ENCODE measurements around the gene ST6GALNAC4.

The ST6GALNAC4 gene

DNA sequence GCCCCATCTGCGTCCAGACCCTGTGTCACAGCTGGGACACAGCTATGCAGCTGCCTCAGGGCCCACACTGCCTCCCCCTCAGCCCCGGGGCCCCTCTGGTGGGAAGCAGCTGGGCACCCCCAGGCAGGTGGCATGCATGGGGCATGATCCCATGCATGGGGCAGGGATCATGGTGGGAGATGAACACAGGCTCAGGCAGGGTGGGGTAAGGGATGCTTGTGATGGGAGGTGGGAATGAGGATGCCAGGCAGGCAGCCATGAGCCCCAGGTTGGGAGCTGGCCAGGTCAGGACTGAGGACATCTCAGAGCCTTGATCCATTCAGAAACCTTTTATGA lies 44.3 kb upstream of the ST6GALNAC4 start:
- DNase-seq (ENCODE audit: low read depth): no peak
- TF ChIP-seq CTCF (conservative IDR thresholded peaks at IDR 0.05; ENCODE audit: low read depth, low read length): no peak
- H3K4me3 ChIP-seq (ENCODE audit: low read depth, low read length): no peak overlapping the region

DNA sequence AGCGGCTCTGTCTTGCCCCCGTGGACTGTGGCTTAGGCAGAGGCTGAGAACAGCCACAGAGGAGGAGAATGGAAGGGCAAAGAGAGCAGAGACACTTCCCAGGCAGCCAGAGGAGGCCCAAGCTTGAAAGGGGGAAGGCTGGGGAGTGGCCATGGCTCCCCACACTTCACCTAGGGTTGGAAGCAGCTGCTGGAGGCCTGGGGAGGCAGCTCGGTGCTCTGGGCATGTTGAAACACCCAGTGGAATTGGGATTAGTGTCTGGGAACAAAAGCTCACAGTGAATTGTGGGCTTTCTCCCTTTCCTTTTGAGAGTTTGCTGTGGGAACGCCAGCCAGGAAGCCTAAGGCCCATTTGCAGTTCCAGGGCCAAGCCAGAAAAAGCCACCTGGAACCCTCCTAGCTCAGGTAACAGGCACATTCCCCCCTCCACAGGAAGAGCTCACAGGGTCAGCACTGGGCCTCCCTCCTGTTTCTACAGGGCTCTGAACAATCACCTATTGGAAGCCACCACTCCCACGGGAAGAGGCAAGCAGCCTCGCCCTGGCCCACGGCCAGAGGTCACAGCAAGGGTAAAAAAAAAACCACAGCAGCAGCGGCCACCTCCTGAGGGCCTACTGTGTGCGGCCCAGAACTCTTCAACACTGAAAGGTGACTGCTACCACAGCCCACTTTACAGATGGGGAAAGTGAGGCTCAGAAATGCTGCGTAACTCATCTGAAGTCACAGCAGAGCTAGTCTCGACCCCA lies 43.7 kb upstream of the ST6GALNAC4 start:
- DNase-seq (ENCODE audit: low read depth): no peak
- TF ChIP-seq CTCF (conservative IDR thresholded peaks at IDR 0.05; ENCODE audit: low read depth, low read length): no peak
- H3K4me3 ChIP-seq (ENCODE audit: low read depth, low read length): no peak overlapping the region

DNA sequence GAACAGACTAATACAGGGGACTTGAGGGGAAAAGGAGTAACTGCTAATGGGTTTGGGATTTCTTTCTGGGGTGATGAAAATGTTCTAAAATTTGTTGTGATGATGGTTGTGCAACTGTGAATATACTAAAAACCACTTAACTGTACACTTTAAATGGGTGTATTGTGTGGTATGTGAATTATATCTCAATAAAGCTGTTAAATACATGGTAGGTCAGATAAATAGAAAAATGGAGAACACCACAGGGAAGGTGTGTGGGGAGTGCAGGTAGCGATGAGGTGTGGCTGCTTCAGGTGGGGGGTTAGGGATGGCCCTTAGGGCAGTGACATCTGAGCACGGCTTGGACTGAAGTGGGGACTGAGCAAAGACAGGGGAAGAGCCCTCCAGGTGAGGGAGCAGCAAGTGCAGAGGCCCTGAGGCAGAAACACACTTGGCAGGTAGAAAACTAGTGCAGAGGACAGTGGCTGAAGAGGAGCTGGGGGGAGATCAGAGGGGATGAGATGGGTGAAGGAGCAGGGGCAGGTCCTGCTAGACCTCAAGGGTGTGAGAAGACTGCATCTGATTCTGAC lies 43.1 kb upstream of the ST6GALNAC4 start:
- no peak for DNase-seq (ENCODE audit: low read depth)
- no peak overlapping the region for H3K4me3 ChIP-seq (ENCODE audit: low read depth, low read length)
- no peak for TF ChIP-seq CTCF (conservative IDR thresholded peaks at IDR 0.05; ENCODE audit: low read depth, low read length)

GRCh38 chr9:127959398-127959797 lies 42.6 kb upstream of the ST6GALNAC4 start:
- no peak for DNase-seq (ENCODE audit: low read depth)
- no peak overlapping the region for H3K4me3 ChIP-seq (ENCODE audit: low read depth, low read length)
- TF ChIP-seq CTCF (conservative IDR thresholded peaks at IDR 0.05; ENCODE audit: low read depth, low read length): no peak

- no peak for TF ChIP-seq CTCF (conservative IDR thresholded peaks at IDR 0.05; ENCODE audit: low read depth, low read length)
- no peak for DNase-seq (ENCODE audit: low read depth)
- no peak overlapping the region for H3K4me3 ChIP-seq (ENCODE audit: low read depth, low read length)
These were observed 41.9 kb upstream of the ST6GALNAC4 start for GRCh38 chr9:127958728-127959127.

GRCh38 chr9:127955294-127956015 lies 38.6 kb upstream of the ST6GALNAC4 start:
- no peak overlapping the region for H3K4me3 ChIP-seq (ENCODE audit: low read depth, low read length)
- DNase-seq (ENCODE audit: low read depth): no peak
- TF ChIP-seq CTCF (conservative IDR thresholded peaks at IDR 0.05; ENCODE audit: low read depth, low read length): peak; percentile 9

All from choroid plexus epithelial cell (primary cell).